Tibial nerve (tissue), 4 donors: ENCODE results near the gene DOCK2. TPM values are rescaled to one million over a fixed set of nuclear protein-coding genes. Genes with fewer than 3 reads are reported as not detected.
"Not testable (repeated sequence)": the region's sequence is repeated elsewhere in the genome, so short reads cannot be mapped to it uniquely, and the experiment has no call there.

Experiments
- DNase-seq, 2 donors: peaks; one replicate each; pipeline ENCODE4 v3.0.0-alpha.2; 2019; ENCODE audit warnings: low spot score in 2 of 2
- H3K27ac ChIP-seq, 4 donors: fragments of 200-600 bp; sonication (generic) in 3 of 4; one replicate each; pipeline ENCODE4 v1.5.1; 2017 to 2019; ENCODE audit warnings: mild to moderate bottlenecking in 1 of 4
- H3K27me3 ChIP-seq, 2 donors: fragments of 200-600 bp; sonication (generic) in 1 of 2; one replicate each; pipeline versions ENCODE4 v1.5.1 to v1.6.0; 2017 to 2019
- H3K36me3 ChIP-seq, 3 donors: fragments of 200-600 bp; sonication (generic); one replicate each; pipeline ENCODE4 v1.5.1; 2018 to 2019
- H3K4me1 ChIP-seq, 4 donors: fragments of 200-600 bp; sonication (generic) in 3 of 4; one replicate each; pipeline ENCODE4 v1.5.1; 2017 to 2019
- H3K4me3 ChIP-seq, 4 donors: fragments of 200-600 bp; sonication (generic) in 3 of 4; one replicate each; pipeline ENCODE4 v1.5.1; 2017 to 2019; ENCODE audit warnings: mild to moderate bottlenecking in 1 of 4, moderate library complexity in 1 of 4
- H3K9me3 ChIP-seq, 4 donors: fragments of 200-600 bp; sonication (generic) in 3 of 4; one replicate each; pipeline ENCODE4 v1.5.1; 2017 to 2019
- CTCF ChIP-seq, 5 experiments: fragments of 200-600 bp in 3 of 5; fragments of 450-650 bp in 2 of 5; sonication (generic) in 3 of 5; IDR thresholded peaks; one replicate each; pipeline ENCODE4 v1.5.1; 2016 to 2019; ENCODE audit warnings: antibody characterized with exemption in 5 of 5, mild to moderate bottlenecking in 3 of 5, moderate library complexity in 2 of 5
- EP300 ChIP-seq, 2 donors: sonication (generic); formaldehyde crosslinking; IDR thresholded peaks; one replicate each; pipeline ENCODE4 v1.6.1; 2017; ENCODE audit warnings: antibody characterized with exemption in 2 of 2, mild to moderate bottlenecking in 1 of 2
- POLR2A ChIP-seq, 2 donors: fragments of 450-650 bp; IDR thresholded peaks; one replicate each; pipeline ENCODE4 v1.6.1; 2017; ENCODE audit warnings: antibody characterized with exemption in 2 of 2, mild to moderate bottlenecking in 2 of 2, moderate library complexity in 2 of 2
- WGBS, 2 donors: methylation state at CpG; one replicate each; pipeline ENCODE4 v1.1.5; 2018; 5-methylcytosine and 5-hydroxymethylcytosine counted together
- total RNA-seq, 4 donors: library from RNA; depleted of rRNA; stranded (reverse); fragments of >200 nt; gene quantifications; one replicate each; pipeline ENCODE4 v1.1.0, GENCODE V29; 2016

Gene DOCK2
- total RNA-seq, 4 donors from 2014 or later: 14.9 to 83.4 (median 23.8) TPM

GRCh38 chr5:169746147-169746694, 109.1 kb downstream of the DOCK2 start:
- H3K36me3 ChIP-seq: no peaks in the 10 kb centered on the region
- no peaks in the 10 kb centered on the region for H3K27me3 ChIP-seq
- no peak for DNase-seq
- no peak overlapping the region for H3K4me3 ChIP-seq
- no peaks in the 10 kb centered on the region for H3K4me1 ChIP-seq
- 77 to 89% methylated on average over 5 of the region's 5 CpGs for WGBS, 2 donors
- TF ChIP-seq EP300 (IDR thresholded peaks at IDR 0.05): no peak
- no peak for TF ChIP-seq CTCF (IDR thresholded peaks at IDR 0.05)
- no peak for TF ChIP-seq POLR2A (IDR thresholded peaks at IDR 0.05)
- no peak overlapping the region for H3K27ac ChIP-seq
- H3K9me3 ChIP-seq: no peaks in the 10 kb centered on the region

- Histone ChIP-seq H3K27me3 (no peaks in the 10 kb centered on the region), H3K9me3 (no peaks in the 10 kb centered on the region), H3K27ac (no peak overlapping the region), H3K4me3 (no peak overlapping the region), H3K36me3 (no peaks in the 10 kb centered on the region), H3K4me1 (no peaks in the 10 kb centered on the region)
- TF ChIP-seq EP300 (IDR thresholded peaks at IDR 0.05) (no peak), CTCF (IDR thresholded peaks at IDR 0.05) (no peak), POLR2A (IDR thresholded peaks at IDR 0.05) (no peak)
- WGBS, 2 donors: 76 to 82% methylated on average over 3 of the region's 3 CpGs
- no peak for DNase-seq
These were observed 111.1 kb downstream of the DOCK2 start for GRCh38 chr5:169748174-169748573.

- DNase-seq: no peak
- H3K27me3 ChIP-seq: no peaks in the 10 kb centered on the region
- no peak overlapping the region for H3K4me3 ChIP-seq
- no peaks in the 10 kb centered on the region for H3K9me3 ChIP-seq
- 91% methylated on average over 3 of the region's 3 CpGs for WGBS, 2 donors
- no peaks in the 10 kb centered on the region for H3K36me3 ChIP-seq
- no peak overlapping the region for H3K27ac ChIP-seq
- H3K4me1 ChIP-seq: no peaks in the 10 kb centered on the region
- TF ChIP-seq EP300 (IDR thresholded peaks at IDR 0.05) (no peak), CTCF (IDR thresholded peaks at IDR 0.05) (no peak), POLR2A (IDR thresholded peaks at IDR 0.05) (no peak)
These were observed 112.2 kb downstream of the DOCK2 start for GRCh38 chr5:169749295-169749694.

- 83 to 87% methylated on average over 4 of the region's 4 CpGs for WGBS, 2 donors
- Histone ChIP-seq H3K9me3 (no peaks in the 10 kb centered on the region), H3K36me3 (no peaks in the 10 kb centered on the region), H3K27ac (no peak overlapping the region), H3K27me3 (no peaks in the 10 kb centered on the region), H3K4me3 (no peak overlapping the region), H3K4me1 (no peaks in the 10 kb centered on the region)
- no peak for DNase-seq
- TF ChIP-seq EP300 (IDR thresholded peaks at IDR 0.05): no peak
- no peak for TF ChIP-seq CTCF (IDR thresholded peaks at IDR 0.05)
- TF ChIP-seq POLR2A (IDR thresholded peaks at IDR 0.05): no peak
These were observed 114.4 kb downstream of the DOCK2 start for GRCh38 chr5:169751490-169751889.

GRCh38 chr5:169752566-169752965, 115.5 kb downstream of the DOCK2 start:
- H3K27ac ChIP-seq, H3K36me3 ChIP-seq: not testable (repeated sequence)
- 91 to 92% methylated on average over 10 of the region's 10 CpGs for WGBS, 2 donors

GRCh38 chr5:169753795-169754194, 116.7 kb downstream of the DOCK2 start:
- Histone ChIP-seq H3K27ac (no peak overlapping the region), H3K4me3 (no peak overlapping the region), H3K27me3 (no peaks in the 10 kb centered on the region), H3K4me1 (no peaks in the 10 kb centered on the region), H3K9me3 (no peaks in the 10 kb centered on the region), H3K36me3 (no peaks in the 10 kb centered on the region)
- no peak for TF ChIP-seq EP300 (IDR thresholded peaks at IDR 0.05)
- TF ChIP-seq POLR2A (IDR thresholded peaks at IDR 0.05): no peak
- TF ChIP-seq CTCF (IDR thresholded peaks at IDR 0.05): no peak
- no peak for DNase-seq
- 43 to 54% methylated on average over 2 of the region's 2 CpGs for WGBS, 2 donors

More at GRCh38 chr5:169752566-169752965, 115.5 kb downstream of the DOCK2 start:
- not testable (repeated sequence) for DNase-seq, H3K4me3 ChIP-seq, H3K4me1 ChIP-seq, H3K9me3 ChIP-seq, H3K27me3 ChIP-seq
